CD4-positive, alpha-beta T cell treated with Interleukin-4 for 1 hour (primary cell): Measurements from ENCODE around the gene NR6A1.

Experiments
- DNase-seq, 2 donors: peaks; one replicate each; pipeline ENCODE4 v3.0.0-alpha.2; 2020 to 2022

Gene NR6A1

DNA sequence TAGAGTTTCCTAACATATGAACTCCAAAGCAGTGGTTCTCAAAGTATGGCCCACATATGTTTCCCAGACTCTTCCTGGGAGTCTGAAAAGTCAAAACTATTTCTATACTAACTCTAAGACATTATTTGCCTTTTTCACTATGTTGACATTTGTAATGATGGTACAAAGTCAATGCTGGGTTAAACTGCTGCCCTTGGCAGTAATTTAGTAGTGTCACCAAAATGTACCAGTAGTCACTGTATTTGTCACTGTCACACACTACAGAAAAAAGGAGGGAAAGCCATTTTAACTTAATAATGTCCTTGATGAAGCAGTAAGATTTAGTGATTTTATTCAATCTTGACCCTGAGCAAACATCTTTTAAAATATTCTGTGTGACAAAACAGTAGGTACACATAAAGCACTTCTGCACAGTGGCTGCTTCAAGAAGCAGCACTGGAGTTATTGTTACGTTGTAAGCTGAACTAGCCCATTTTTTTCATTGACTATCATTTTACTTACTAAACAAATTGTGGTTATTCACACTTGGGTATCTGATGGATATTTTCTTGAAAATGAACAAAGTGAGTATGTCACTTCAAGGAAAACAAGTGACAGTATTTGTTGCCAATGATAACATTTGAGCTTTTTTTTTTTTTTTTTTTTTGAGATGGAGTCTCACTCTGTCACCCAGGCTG is 90.3 kb downstream of the NR6A1 start:
- no peak for DNase-seq

GRCh38 chr9:124680049-124680448 is 91.1 kb downstream of the NR6A1 start:
- no peak for DNase-seq

DNA sequence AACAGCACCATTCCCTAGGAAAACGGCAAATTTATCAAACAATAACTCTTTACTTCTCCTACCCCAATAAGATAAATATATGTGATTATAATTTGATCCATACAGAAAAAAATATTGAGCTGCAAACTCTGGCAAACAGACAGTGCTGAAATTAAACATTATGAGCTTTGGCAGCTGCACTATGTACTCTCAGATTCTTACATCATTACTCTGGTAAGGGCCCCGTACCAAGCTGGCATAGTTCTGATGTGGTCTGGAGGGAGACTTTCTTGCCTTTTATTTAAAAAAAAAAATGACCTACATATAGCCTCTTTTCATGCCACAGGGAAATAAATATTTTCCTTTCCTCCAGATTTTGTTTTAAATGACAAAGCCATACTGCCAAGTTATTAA is 95.0 kb downstream of the NR6A1 start:
- no peak for DNase-seq

GRCh38 chr9:124675261-124676158 is 95.6 kb downstream of the NR6A1 start:
- no peak for DNase-seq

GRCh38 chr9:124674651-124675050 is 96.5 kb downstream of the NR6A1 start:
- no peak for DNase-seq

DNA sequence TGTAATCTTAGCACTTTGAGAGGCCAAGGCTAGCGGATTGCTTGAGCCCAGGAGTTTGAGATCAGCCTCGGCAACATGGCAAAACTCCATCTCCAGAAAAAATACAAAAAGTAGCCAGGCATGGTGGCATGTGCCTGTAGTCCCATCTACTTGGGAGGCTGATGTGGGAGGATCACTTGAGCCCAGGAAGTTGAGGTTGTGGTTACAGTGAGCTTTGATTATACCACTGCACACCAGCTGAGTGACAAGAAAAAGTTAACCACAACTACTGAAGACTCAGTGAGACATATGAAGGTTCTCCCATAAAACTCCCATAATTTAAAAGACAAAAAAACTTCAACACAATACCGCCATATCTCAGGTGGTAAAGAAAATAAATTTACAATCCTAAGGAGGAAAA is 98.0 kb downstream of the NR6A1 start:
- DNase-seq = no peak

DNA sequence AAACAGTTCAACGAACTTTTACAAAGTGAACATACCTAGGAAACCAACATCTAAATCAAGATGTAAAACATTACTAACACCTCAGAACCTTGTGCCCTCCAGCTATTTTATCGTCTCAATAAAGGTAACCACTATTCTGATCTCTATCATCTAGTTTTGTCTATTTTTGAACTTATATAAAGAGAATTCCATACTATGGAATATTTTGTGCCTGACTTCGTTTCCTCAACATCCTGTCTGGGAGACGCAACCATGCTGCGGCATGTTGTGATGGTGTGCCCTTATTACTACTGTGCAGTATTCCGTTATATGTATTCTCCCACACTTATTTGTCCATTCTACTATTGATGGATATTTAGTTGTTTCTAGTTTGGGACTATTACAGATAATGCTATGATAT is 99.2 kb downstream of the NR6A1 start:
- no peak for DNase-seq

- no peak for DNase-seq
These were observed 104.5 kb downstream of the NR6A1 start for GRCh38 chr9:124666642-124667041.

DNA sequence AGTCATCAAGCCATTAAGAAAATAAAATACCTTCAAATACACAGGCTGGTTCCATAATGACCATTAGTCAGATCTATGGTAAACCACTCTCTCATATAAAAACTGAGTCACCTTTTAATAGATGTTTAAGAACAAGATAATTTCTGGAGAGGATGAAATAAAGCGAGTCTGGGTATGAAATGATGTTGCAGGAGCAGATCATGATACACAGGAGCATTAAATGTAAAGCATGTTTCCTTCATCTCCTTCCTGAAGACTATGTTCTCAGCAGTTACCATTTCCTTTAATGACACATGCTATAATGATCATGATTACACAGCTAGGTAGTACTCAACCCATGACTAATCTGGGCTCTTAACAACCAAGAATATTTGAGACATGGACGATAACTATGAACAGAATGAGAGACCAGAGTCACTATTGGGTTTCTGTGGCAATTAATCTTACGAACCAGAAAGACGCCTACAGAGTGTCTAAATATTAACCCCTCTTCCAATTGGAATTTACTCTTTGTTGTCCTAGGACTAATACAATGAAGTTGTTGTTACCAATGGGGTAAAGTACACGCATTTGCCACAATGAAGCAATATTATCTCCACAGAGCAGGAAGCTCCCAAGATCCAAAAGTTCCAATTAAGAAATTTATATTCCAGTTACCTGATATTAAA is 105.6 kb downstream of the NR6A1 start:
- no peak for DNase-seq

DNA sequence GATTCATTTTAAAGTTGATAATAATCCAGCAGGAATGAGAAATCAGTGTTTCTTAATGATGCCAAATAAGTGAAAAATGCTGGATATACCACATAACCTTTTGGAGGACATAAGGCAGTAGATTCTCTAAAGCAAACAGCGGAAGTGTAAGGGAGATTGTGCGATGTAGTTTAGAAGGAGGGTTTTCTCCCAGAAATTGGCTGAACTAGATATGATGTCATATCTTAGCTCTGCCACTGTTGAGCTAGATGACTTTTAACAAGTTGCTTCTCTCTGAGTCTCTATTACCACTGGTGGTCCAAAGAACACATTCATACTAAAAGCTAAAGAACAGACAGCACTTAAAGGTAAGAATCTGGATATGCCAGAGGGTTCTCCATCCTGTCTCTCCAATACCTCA is 107.0 kb downstream of the NR6A1 start:
- DNase-seq = no peak

DNA sequence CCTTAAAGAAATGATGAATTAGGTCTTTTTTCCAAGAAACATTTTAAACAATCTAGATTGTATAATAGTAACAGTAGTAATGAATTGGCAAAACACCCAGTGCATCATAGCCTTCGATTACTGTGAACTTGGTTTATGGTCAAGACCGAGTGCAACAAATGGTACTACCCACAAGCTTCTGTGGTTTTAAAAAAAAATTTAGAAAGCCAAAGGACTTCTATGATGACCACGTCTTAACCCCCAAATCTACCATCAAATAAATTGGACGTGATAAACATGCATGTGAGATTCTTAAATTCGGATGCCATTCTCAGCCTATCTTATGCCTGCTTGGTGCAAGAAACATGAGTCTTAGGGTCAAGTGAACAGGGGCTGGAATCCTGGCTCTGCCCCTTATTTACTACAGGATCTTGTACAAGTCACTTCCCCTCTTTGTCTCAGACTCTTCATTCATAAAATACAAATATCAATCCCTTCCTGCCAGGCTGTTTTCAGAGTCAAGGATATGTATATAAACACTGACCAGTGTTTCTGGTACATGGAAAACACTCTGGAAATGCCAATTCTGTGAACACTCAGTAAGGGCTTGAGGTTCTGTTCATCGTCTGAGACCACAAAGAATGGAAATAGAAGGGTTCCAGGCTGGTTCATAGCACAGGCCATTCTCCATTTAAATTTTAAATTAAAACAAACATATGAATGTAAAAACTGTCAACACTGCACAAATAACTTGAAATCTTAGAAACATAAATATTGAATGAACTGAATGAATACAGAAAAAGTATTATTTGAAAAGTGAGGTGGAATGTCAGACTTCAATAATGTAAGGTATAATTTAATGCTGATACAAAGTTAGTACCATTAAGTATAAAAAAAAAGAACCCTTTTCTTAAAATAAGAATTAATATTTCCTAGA is 107.8 kb downstream of the NR6A1 start:
- DNase-seq = no peak

DNA sequence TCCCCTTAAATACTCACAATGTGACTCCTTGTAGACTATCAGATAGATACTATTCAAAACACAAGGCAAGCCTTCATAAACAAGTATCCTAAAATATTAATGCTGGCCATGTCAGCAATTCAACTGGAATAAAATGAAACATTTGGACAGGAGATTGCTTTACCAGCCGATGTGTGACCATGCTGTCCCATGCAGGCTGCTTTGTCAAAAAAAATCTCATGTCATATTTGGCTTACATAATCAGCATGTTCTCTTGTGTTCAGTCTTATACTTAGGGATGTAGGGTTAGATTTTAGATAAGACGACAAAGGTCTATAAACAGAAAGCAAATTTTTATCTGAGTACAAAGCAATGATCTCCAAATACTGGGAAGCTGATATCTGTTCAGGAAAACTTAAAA is 108.5 kb downstream of the NR6A1 start:
- DNase-seq = no peak

DNA sequence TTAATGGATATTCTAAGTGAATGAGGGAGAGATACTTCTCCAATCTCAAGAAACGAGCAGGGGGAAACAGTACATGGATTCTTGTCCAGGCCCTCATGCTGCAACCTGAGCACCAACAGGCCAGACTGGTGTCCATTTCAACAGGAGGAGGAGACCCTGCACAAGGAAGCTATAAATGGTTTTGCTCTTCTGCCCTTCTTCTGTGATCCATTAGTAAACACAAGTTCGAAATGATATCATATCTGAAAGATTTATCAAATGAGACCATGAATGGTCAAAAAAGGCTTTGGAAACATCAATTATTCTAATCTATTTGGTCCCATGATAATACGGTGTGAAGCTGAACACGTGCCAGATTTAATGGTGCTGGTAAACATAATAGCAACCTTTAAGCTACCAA is 109.8 kb downstream of the NR6A1 start:
- no peak for DNase-seq

GRCh38 chr9:124660341-124660801 is 110.7 kb downstream of the NR6A1 start:
- DNase-seq = no peak

DNA sequence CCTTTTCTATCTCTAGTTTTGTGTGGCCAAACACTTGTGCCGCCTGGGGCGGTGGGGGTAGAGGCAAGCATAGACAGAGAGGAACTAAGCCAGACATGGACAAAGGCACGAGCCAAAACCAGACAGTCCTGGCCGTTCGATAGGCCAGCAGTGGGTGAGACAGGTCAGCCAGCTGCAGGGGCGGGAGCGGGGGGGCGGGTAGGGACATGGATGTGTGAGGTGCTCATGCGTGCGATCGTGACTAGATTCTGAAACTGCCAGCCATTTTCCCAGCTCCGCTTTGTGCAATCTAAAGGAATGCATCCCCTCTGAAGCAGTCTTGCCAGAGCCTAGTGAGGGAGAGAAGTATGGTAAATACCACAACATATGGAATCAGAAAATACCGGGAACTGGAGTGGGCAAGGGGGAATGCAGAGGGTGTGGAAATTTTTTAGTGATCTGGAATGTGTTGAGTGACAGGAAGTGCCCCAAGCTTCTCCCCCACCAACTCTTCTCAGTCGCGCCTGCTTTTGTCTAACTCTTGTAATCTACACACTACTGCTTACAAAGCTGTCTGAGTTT is 111.9 kb downstream of the NR6A1 start:
- DNase-seq = peak; percentile 24 to 55

GRCh38 chr9:124658165-124659017 is 112.7 kb downstream of the NR6A1 start:
- peak; percentile 59 to 61 for DNase-seq

- no peak for DNase-seq
These were observed 113.6 kb downstream of the NR6A1 start for GRCh38 chr9:124657516-124657915.

DNA sequence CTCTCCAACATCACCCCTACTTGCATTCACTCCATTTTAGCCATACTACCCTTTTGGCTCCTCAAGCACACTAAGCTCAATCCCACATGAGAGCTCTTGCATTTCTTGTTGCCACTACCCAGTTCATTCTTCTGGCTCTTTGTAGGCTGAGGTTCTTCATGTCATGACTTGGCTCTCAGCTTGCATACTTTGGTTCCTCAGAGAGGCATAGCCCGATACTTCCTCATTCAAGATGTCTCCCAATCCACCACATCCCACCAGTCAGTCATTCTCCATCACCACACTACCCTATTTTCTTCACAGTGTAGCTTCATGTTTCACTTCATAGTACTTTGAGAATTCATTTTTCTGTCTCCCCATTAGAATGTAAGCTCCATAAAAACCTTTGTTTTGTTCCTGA is 116.7 kb downstream of the NR6A1 start:
- no peak for DNase-seq

DNA sequence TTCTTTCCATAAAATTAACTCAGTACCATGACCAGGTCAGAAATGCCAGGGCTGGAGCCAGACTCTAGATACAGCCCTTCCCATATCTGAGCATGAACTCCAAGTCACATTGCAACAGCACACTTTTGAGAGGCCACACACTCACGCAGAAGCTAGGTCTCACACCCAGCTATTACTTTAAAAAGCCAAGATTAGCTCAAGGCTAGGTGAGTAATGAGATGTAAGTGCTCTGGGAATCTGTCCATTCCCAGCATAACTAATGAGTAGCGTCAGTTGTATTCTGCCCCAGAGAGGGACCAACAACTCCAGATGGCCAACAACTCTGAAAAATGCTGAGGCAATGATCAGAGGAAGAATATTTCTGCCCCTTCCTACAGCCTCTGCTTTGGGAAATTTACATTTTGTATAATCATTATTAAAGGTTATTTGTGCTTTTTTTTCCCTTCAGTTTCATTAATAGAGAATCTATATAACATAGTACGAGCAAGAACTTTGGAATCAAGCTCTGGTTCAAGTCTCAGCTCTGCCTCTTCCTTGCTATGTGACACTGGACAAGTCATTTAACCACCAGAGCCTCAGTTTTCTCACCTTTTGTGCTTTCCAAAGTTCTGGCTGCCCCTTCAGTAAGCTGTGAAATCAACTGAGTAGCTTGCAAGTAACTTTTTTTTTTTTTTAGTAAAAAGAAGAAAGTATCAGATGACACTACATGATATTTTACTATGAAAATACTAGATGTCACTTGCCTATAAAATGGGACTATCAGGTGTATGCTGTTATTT is 118.3 kb downstream of the NR6A1 start:
- DNase-seq = no peak

DNA sequence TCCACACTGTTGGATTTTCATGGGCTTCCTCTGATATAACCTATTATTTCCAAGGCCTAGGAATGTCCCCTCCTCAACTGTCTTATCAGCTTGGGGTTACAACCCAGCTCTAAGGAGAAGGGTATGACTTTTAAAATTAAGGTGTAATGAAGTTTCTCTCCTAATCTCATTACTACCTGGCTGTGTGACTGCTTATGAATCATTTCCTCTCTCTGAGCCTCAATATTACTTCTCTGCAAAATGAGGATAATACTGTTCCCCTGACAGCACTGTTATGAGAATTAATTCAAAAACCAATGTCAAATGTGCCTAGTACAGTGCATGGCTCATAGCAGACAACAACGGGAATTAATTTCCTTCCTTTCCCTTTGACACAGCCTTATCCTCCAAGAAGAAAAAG is 118.9 kb downstream of the NR6A1 start:
- no peak for DNase-seq
